ENCODE measurements around the gene CENPM.

CENPM gene

DNA sequence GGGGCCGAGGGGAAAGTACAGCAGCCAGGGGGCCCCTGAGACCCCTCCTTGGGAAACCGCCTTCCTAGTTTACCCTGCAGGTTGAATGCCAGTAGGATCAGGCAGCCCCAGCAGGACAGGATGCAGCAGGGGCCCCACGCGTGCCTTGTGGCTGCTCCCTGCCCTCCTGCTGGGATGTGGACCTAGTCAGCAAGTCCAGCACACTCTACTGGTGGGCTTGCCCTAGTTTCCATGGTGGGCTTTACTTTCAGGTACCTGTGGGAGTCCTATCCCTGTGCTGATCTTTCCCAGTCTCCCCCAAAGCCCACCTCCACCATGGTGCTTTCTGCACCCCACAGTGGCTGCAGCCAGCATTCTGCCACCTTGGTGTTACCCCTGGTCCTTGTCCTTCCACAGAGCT, 54.2 kb downstream of the CENPM start:
- DNase-seq: no peak

DNA sequence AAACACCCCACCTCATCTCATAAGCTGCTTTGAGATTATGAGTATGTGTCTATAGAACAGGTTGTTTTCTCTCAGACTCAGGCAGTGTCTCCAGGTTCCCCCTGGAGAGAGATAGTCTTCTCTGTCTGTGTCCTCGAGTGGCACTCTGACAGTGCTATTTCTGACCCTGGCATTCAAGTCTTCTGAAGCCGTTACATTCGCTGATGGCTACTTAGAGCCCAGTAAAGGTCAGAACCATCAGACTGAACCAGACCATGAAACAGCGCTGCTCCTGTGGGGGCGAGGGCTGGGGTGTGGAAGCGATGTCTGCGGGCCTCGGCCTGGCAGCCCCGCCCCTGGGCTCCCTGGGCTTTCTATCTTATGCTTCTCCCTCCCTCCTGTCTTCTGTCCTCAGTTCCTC, 55.5 kb downstream of the CENPM start:
- DNase-seq: no peak
